Spinal cord (tissue), 10 donors: ENCODE results near the gene NR6A1. TPM values are rescaled to one million over a fixed set of nuclear protein-coding genes. Genes with fewer than 3 reads are reported as not detected.

Experiments used
- DNase-seq, 6 donors: peaks; one replicate each; pipeline versions ENCODE4 v3.0.0 to v3.0.0-alpha.2; 2013 to 2015; ENCODE audit warnings: low spot score in 6 of 6, low read depth in 4 of 6
- H3K27ac ChIP-seq: one replicate; pipeline ENCODE4 v1.5.1; 2013; ENCODE audit warnings: low read depth, low read length, control low read depth
- H3K27me3 ChIP-seq: one replicate; pipeline ENCODE4 v1.6.1; 2013; ENCODE audit warnings: low read length; ENCODE audit not compliant: control insufficient read depth, insufficient read depth
- H3K36me3 ChIP-seq: one replicate; pipeline ENCODE4 v1.6.1; 2013; ENCODE audit warnings: low read length; ENCODE audit not compliant: control insufficient read depth, insufficient read depth
- H3K4me1 ChIP-seq: one replicate; pipeline ENCODE4 v1.6.1; 2013; ENCODE audit warnings: low read length; ENCODE audit not compliant: control insufficient read depth, insufficient read depth
- H3K4me3 ChIP-seq: one replicate; pipeline ENCODE4 v1.5.1; 2013; ENCODE audit warnings: low read depth, low read length, control low read depth
- H3K9me3 ChIP-seq: one replicate; pipeline ENCODE4 v1.6.1; 2013; ENCODE audit warnings: low read length; ENCODE audit not compliant: control insufficient read depth, insufficient read depth
- WGBS: methylation state at CpG from one replicate; pipeline ENCODE4 v1.1.5; 2013; ENCODE audit warnings: missing lambda C conversion rate; ENCODE audit not compliant: insufficient coverage; 5-methylcytosine and 5-hydroxymethylcytosine counted together
- polyA plus RNA-seq, 2 donors: library from polyadenylated mRNA; unstranded; fragments of 120-200 nt; gene quantifications; one replicate each; pipeline ENCODE4 v1.2.1, GENCODE V29; 2013; ENCODE audit not compliant: insufficient read length in 2 of 2
- total RNA-seq, 2 donors: library from RNA; depleted of rRNA in 1 of 2; stranded (reverse); fragments of 120-200 nt in 1 of 2; fragments of >200 nt in 1 of 2; gene quantifications; one replicate each; pipeline versions ENCODE4 v1.2.3 to v1.2.4, GENCODE V29; 2013 to 2014
- donor health status: healthy.

Gene NR6A1
- total and polyA plus RNA-seq, 4 donors: 2.8 to 5.8 (median 4.0) TPM

GRCh38 chr9:124551472-124552272 lies 219.4 kb downstream of the NR6A1 start:
- Histone ChIP-seq H3K9me3 (no peaks in the 10 kb centered on the region), H3K36me3 (no peaks in the 10 kb centered on the region), H3K27me3 (no peaks in the 10 kb centered on the region), H3K4me1 (no peaks in the 10 kb centered on the region), H3K4me3 (no peak overlapping the region), H3K27ac (no peak overlapping the region)
- 13% methylated on average over 3 of the region's 4 CpGs for WGBS
- peak; percentile 26 to 89 (median 44) for DNase-seq

- Histone ChIP-seq H3K4me1 (no peaks in the 10 kb centered on the region), H3K36me3 (no peaks in the 10 kb centered on the region), H3K4me3 (no peak overlapping the region), H3K27ac (no peak overlapping the region), H3K9me3 (no peaks in the 10 kb centered on the region), H3K27me3 (no peaks in the 10 kb centered on the region)
- no peak for DNase-seq
- WGBS: 100% methylated on average over 1 of the region's 2 CpGs
These were observed 221.0 kb downstream of the NR6A1 start for GRCh38 chr9:124550072-124550471.

- Histone ChIP-seq H3K27ac (no peak overlapping the region), H3K4me3 (no peak overlapping the region), H3K9me3 (no peaks in the 10 kb centered on the region), H3K4me1 (no peaks in the 10 kb centered on the region), H3K27me3 (no peaks in the 10 kb centered on the region), H3K36me3 (no peaks in the 10 kb centered on the region)
- no peak for DNase-seq
- WGBS: no CpG with 5 or more reads among the region's 1 CpG
These were observed 222.1 kb downstream of the NR6A1 start for GRCh38 chr9:124549016-124549415.

- Histone ChIP-seq H3K36me3 (no peaks in the 10 kb centered on the region), H3K4me1 (no peaks in the 10 kb centered on the region), H3K27me3 (no peaks in the 10 kb centered on the region), H3K9me3 (no peaks in the 10 kb centered on the region), H3K4me3 (no peak overlapping the region), H3K27ac (no peak overlapping the region)
- DNase-seq: no peak
- WGBS: 100% methylated on average over 2 of the region's 2 CpGs
These were observed 226.6 kb downstream of the NR6A1 start for GRCh38 chr9:124544535-124544934.

- Histone ChIP-seq H3K36me3 (peaks cover 7% of the 10 kb centered on the region), H3K9me3 (no peaks in the 10 kb centered on the region), H3K27me3 (no peaks in the 10 kb centered on the region)
These were observed 229.3 kb downstream of the NR6A1 start for GRCh38 chr9:124541824-124542223.

GRCh38 chr9:124537926-124538325 lies 233.2 kb downstream of the NR6A1 start:
- no peaks in the 10 kb centered on the region for H3K27me3 ChIP-seq
- H3K4me1 ChIP-seq: peaks cover 3% of the 10 kb centered on the region
- no peak overlapping the region for H3K27ac ChIP-seq
- peaks cover 21% of the 10 kb centered on the region for H3K36me3 ChIP-seq
- no peak overlapping the region for H3K4me3 ChIP-seq
- H3K9me3 ChIP-seq: no peaks in the 10 kb centered on the region
- no peak for DNase-seq
- WGBS: 100% methylated on average over 2 of the region's 8 CpGs

More at GRCh38 chr9:124541824-124542223, 229.3 kb downstream of the NR6A1 start:
- DNase-seq: no peak
- no peak overlapping the region for H3K27ac ChIP-seq
- peaks cover 3% of the 10 kb centered on the region for H3K4me1 ChIP-seq
- no peak overlapping the region for H3K4me3 ChIP-seq

DNA sequence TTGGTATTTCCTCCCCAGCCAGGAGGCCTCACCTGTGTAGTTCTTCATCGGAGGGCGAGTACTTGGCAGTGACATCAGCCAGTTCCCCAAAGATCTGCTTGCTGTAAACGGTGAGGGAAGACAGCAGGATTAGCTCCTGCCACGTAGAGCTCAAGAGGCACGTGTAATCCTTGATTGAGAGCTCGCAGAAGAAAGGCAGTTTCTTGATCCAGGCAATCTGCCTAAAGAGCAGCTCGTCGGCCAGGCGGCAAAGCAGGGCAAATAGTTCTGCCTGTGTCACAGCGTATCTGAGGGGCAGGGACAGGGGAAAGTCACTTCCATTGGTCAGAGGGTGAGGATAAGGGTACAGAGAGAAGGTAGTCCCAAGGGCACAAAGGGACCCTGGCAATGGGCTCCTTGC lies 235.3 kb downstream of the NR6A1 start:
- DNase-seq: no peak
- H3K9me3 ChIP-seq: no peaks in the 10 kb centered on the region
- H3K27me3 ChIP-seq: no peaks in the 10 kb centered on the region
- H3K36me3 ChIP-seq: peaks cover 21% of the 10 kb centered on the region
- peaks cover 3% of the 10 kb centered on the region for H3K4me1 ChIP-seq
- WGBS: 89% methylated on average over 10 of the region's 10 CpGs
- H3K4me3 ChIP-seq: no peak overlapping the region
- no peak overlapping the region for H3K27ac ChIP-seq

GRCh38 chr9:124532897-124533296 lies 238.2 kb downstream of the NR6A1 start:
- WGBS: 89% methylated on average over 1 of the region's 2 CpGs
- H3K27me3 ChIP-seq: no peaks in the 10 kb centered on the region
- DNase-seq: no peak

DNA sequence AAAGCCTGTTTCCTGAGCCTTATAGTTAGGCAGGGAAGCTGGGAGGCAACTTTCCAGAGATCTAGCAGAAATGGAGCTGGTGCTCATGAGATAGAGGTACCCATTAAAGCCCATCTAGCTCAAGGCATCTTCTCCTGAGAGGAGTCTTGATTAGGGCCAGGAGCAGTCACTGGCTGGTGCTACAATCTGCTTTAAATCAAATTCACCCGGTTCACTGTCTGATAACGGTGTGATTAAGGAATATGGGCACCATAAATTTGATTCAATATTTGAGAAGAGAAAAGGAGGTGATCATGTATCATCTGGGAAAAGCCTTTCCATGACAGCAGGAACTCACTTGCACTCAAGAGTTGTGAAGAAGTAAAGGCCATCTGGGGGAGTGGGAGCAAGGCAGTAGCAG lies 240.0 kb downstream of the NR6A1 start:
- H3K4me1 ChIP-seq: peaks cover 10% of the 10 kb centered on the region
- H3K27ac ChIP-seq: no peak overlapping the region
- H3K36me3 ChIP-seq: peaks cover 19% of the 10 kb centered on the region
- H3K4me3 ChIP-seq: no peak overlapping the region
- H3K27me3 ChIP-seq: no peaks in the 10 kb centered on the region
- no CpG with 5 or more reads among the region's 2 CpGs for WGBS
- no peak for DNase-seq
- H3K9me3 ChIP-seq: no peaks in the 10 kb centered on the region

More at GRCh38 chr9:124532897-124533296, 238.2 kb downstream of the NR6A1 start:
- no peaks in the 10 kb centered on the region for H3K9me3 ChIP-seq
- H3K27ac ChIP-seq: no peak overlapping the region
- peaks cover 19% of the 10 kb centered on the region for H3K36me3 ChIP-seq
- H3K4me3 ChIP-seq: no peak overlapping the region
- peaks cover 13% of the 10 kb centered on the region for H3K4me1 ChIP-seq

DNA sequence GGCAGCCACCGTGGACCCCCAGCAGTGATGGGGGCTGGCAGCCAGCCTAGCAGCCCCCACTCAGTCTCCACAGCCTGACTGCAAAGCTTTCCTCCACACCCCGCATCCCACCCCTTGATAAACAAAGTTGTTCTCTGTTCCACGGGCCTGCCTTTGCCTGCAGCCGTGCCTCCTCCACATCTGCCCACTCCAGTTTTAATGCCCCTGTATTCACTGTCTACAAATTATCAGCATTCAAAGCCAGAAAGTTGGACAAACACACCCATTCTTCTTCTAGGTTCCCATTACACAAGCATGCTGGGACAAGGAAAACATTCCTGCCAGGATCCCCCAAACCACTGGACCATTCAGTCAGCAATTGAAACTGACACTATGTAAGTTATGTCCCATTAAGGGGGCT lies 240.9 kb downstream of the NR6A1 start:
- Histone ChIP-seq H3K27me3 (no peaks in the 10 kb centered on the region), H3K4me1 (peaks cover 10% of the 10 kb centered on the region), H3K36me3 (peaks cover 20% of the 10 kb centered on the region), H3K27ac (peak overlapping the region; percentile 1), H3K9me3 (no peaks in the 10 kb centered on the region), H3K4me3 (no peak overlapping the region)
- peak in 2 of 6 donors; percentile 47 to 51 for DNase-seq
- WGBS: 25% methylated on average over 4 of the region's 4 CpGs
